Tibial nerve (tissue), 4 donors: Measurements from ENCODE around the gene NUP93. TPM values are rescaled to one million over a fixed set of nuclear protein-coding genes. Genes with fewer than 3 reads are reported as not detected.
A peak's percentile ranks its signal among the peaks of the same experiment; 100 is the strongest.
"Not testable (repeated sequence)": the region's sequence is repeated elsewhere in the genome, so short reads cannot be mapped to it uniquely, and the experiment has no call there.

Source experiments
- DNase-seq, 2 donors: peaks; one replicate each; pipeline ENCODE4 v3.0.0-alpha.2; 2019; ENCODE audit warnings: low spot score in 2 of 2
- H3K27ac ChIP-seq, 4 donors: fragments of 200-600 bp; sonication (generic) in 3 of 4; one replicate each; pipeline ENCODE4 v1.5.1; 2017 to 2019; ENCODE audit warnings: mild to moderate bottlenecking in 1 of 4
- H3K27me3 ChIP-seq, 2 donors: fragments of 200-600 bp; sonication (generic) in 1 of 2; one replicate each; pipeline versions ENCODE4 v1.5.1 to v1.6.0; 2017 to 2019
- H3K36me3 ChIP-seq, 3 donors: fragments of 200-600 bp; sonication (generic); one replicate each; pipeline ENCODE4 v1.5.1; 2018 to 2019
- H3K4me1 ChIP-seq, 4 donors: fragments of 200-600 bp; sonication (generic) in 3 of 4; one replicate each; pipeline ENCODE4 v1.5.1; 2017 to 2019
- H3K4me3 ChIP-seq, 4 donors: fragments of 200-600 bp; sonication (generic) in 3 of 4; one replicate each; pipeline ENCODE4 v1.5.1; 2017 to 2019; ENCODE audit warnings: mild to moderate bottlenecking in 1 of 4, moderate library complexity in 1 of 4
- H3K9me3 ChIP-seq, 4 donors: fragments of 200-600 bp; sonication (generic) in 3 of 4; one replicate each; pipeline ENCODE4 v1.5.1; 2017 to 2019
- CTCF ChIP-seq, 5 experiments: fragments of 200-600 bp in 3 of 5; fragments of 450-650 bp in 2 of 5; sonication (generic) in 3 of 5; IDR thresholded peaks; one replicate each; pipeline ENCODE4 v1.5.1; 2016 to 2019; ENCODE audit warnings: antibody characterized with exemption in 5 of 5, mild to moderate bottlenecking in 3 of 5, moderate library complexity in 2 of 5
- EP300 ChIP-seq, 2 donors: sonication (generic); formaldehyde crosslinking; IDR thresholded peaks; one replicate each; pipeline ENCODE4 v1.6.1; 2017; ENCODE audit warnings: antibody characterized with exemption in 2 of 2, mild to moderate bottlenecking in 1 of 2
- POLR2A ChIP-seq, 2 donors: fragments of 450-650 bp; IDR thresholded peaks; one replicate each; pipeline ENCODE4 v1.6.1; 2017; ENCODE audit warnings: antibody characterized with exemption in 2 of 2, mild to moderate bottlenecking in 2 of 2, moderate library complexity in 2 of 2
- WGBS, 2 donors: methylation state at CpG; one replicate each; pipeline ENCODE4 v1.1.5; 2018; 5-methylcytosine and 5-hydroxymethylcytosine counted together
- total RNA-seq, 4 donors: library from RNA; depleted of rRNA; stranded (reverse); fragments of >200 nt; gene quantifications; one replicate each; pipeline ENCODE4 v1.1.0, GENCODE V29; 2016

NUP93 gene
- total RNA-seq, 4 donors from 2014 or later, result 27.6 to 65.7 (median 43.8) TPM

- no peak for DNase-seq
- no peaks in the 10 kb centered on the region for H3K9me3 ChIP-seq
- H3K27ac ChIP-seq, result no peak overlapping the region
- H3K4me3 ChIP-seq, result no peak overlapping the region
- H3K36me3 ChIP-seq, result no peaks in the 10 kb centered on the region
- WGBS, 2 donors, result 89 to 90% methylated on average over 8 to 9 of the region's 9 CpGs
- no peaks in the 10 kb centered on the region for H3K27me3 ChIP-seq
- no peak for TF ChIP-seq POLR2A (IDR thresholded peaks at IDR 0.05)
- no peak for TF ChIP-seq EP300 (IDR thresholded peaks at IDR 0.05)
- no peak for TF ChIP-seq CTCF (IDR thresholded peaks at IDR 0.05)
- H3K4me1 ChIP-seq, result peaks cover 0 to 12% (median 3%) of the 10 kb centered on the region in 4 donors
Observed at GRCh38 chr16:56868175-56868574, 138.2 kb downstream of the NUP93 start.

- H3K9me3 ChIP-seq, DNase-seq, H3K4me3 ChIP-seq, H3K27ac ChIP-seq, H3K27me3 ChIP-seq, H3K36me3 ChIP-seq: not testable (repeated sequence)
- WGBS, 2 donors, result 90% methylated on average over 5 of the region's 5 CpGs
- H3K4me1 ChIP-seq, result peaks cover 0 to 12% (median 3%) of the 10 kb centered on the region in 4 donors
Observed at GRCh38 chr16:56868766-56869165, 138.8 kb downstream of the NUP93 start.

GRCh38 chr16:56869513-56870275 lies 139.8 kb downstream of the NUP93 start:
- no peak for DNase-seq
- no peaks in the 10 kb centered on the region for H3K36me3 ChIP-seq
- H3K27ac ChIP-seq, result no peak overlapping the region
- no peaks in the 10 kb centered on the region for H3K27me3 ChIP-seq
- H3K9me3 ChIP-seq, result no peaks in the 10 kb centered on the region
- H3K4me1 ChIP-seq, result peaks cover 0 to 12% (median 3%) of the 10 kb centered on the region in 4 donors
- TF ChIP-seq CTCF (IDR thresholded peaks at IDR 0.05) (peak in 1 of 5 experiments; percentile 4), EP300 (IDR thresholded peaks at IDR 0.05) (no peak)
- WGBS, 2 donors, result 81 to 84% methylated on average over 18 to 24 of the region's 24 CpGs
- H3K4me3 ChIP-seq, result no peak overlapping the region

- no peak for DNase-seq
- Histone ChIP-seq H3K27me3 (no peaks in the 10 kb centered on the region), H3K4me3 (no peak overlapping the region), H3K27ac (no peak overlapping the region), H3K9me3 (no peaks in the 10 kb centered on the region), H3K36me3 (no peaks in the 10 kb centered on the region), H3K4me1 (peaks cover 0 to 15% (median 3%) of the 10 kb centered on the region in 4 donors)
- TF ChIP-seq POLR2A (IDR thresholded peaks at IDR 0.05), result no peak
- TF ChIP-seq CTCF (IDR thresholded peaks at IDR 0.05), result no peak
- no peak for TF ChIP-seq EP300 (IDR thresholded peaks at IDR 0.05)
- WGBS, 2 donors, result 94 to 96% methylated on average over 14 of the region's 14 CpGs
Observed at GRCh38 chr16:56870276-56870888, 140.5 kb downstream of the NUP93 start.

- Histone ChIP-seq H3K27ac (no peak overlapping the region), H3K36me3 (no peaks in the 10 kb centered on the region), H3K9me3 (no peaks in the 10 kb centered on the region), H3K27me3 (no peaks in the 10 kb centered on the region), H3K4me1 (peaks cover 0 to 15% (median 3%) of the 10 kb centered on the region in 4 donors), H3K4me3 (no peak overlapping the region)
- TF ChIP-seq EP300 (IDR thresholded peaks at IDR 0.05) (no peak), CTCF (IDR thresholded peaks at IDR 0.05) (no peak), POLR2A (IDR thresholded peaks at IDR 0.05) (no peak)
- DNase-seq, result no peak
- WGBS, 2 donors, result 64 to 69% methylated on average over 7 of the region's 7 CpGs
Observed at GRCh38 chr16:56871172-56871593, 141.3 kb downstream of the NUP93 start.
